Measurements from ENCODE around the gene TSHZ2.

TSHZ2 gene

DNA sequence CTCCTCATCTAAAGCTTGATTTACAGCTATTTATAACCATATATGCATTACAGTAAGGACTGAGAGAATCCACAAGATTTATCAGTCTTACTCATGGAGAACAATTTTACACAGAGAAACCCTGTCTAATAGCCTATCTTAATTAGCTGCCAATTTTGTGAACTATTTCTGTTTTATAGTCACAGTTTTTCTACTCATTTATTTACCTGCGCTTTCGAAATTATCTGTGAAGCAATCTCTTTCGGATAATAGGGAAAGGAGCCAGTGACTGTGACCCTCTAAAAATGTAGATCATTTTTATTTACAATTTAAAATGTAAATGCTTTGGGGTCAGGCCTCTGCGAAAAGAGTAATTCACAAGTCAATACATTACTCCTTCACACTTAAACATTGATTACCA is 98.1 kb downstream of the TSHZ2 start:
- DNase-seq, result no peak

DNA sequence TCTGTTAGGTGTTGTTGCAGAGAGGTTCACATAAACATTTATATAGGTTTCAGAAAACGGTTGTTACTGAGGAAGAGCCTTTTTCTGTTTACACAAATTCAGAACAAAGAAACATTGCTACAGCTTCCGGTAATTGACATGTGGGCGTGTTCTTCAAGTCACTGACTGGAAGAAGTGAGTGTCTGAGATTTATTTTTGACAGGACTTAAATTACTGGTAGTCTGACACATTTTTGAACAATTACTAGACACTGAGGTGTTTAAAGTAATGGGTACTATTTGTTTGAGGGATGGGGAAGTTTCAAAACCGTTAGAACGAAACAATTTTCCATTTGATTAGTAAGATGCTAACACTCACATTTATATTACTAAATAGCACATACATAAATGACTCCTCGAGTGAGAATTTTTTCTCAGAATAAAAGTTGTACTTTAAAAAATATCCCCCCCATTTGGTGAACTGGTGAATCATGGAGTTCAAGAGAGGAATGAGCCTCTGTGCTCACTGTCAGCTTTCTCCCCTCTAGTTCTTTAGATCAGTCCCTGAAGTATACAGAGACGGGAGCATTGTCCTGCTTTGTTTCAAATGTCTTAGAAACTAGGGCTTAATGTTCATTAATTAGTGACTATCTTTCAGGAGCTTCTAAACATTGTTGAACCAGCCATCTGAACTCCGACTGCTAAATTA is 98.7 kb downstream of the TSHZ2 start:
- no peak for DNase-seq

DNA sequence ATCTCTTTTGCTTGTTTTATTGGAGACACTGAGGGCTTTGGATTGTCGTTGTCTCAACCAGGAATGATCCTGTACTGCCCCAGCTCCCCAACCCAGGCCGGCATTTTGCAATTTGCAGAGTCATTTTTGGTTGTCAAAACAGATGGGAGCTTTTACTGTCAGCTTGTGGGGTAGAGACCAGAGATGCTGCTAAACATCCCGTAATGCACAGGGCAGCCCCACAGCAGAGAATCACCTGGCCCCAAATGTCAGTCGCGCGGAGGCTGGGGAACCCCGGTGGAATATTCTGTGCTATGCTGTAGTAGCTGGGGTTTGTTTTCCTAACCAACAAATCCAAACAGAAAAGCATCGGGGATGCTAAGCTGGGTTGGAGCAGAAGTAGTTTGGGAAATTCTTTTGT is 99.7 kb downstream of the TSHZ2 start:
- no peak for DNase-seq

DNA sequence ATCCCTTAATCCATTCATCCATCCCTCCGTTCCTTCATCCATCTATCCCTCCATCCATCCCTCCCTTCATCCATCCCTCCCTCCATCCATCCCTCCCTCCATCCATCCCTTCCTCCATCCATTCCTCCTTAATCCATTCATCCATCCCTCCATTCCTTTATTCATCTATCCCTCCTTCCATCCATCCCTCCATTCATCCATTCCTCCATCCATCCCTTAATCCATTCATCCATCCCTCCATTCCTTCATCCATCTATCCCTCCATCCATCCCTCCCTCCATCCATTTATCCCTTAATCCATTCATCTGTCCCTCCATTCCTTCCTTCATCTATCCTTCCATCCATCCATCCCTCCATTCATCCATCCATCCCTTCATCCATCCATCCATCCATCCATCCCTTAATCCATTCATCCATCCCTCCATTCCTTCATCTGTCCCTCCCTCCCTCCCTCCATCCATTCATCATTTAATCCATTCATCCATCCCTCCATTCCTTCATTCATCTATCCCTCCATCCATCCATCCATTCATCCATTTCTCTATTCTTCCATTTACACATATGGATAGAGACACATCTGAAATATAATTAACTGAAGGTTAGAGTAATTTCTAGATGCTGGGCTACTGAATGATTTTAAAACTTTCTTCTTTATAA is 100.9 kb downstream of the TSHZ2 start:
- no peak for DNase-seq

DNA sequence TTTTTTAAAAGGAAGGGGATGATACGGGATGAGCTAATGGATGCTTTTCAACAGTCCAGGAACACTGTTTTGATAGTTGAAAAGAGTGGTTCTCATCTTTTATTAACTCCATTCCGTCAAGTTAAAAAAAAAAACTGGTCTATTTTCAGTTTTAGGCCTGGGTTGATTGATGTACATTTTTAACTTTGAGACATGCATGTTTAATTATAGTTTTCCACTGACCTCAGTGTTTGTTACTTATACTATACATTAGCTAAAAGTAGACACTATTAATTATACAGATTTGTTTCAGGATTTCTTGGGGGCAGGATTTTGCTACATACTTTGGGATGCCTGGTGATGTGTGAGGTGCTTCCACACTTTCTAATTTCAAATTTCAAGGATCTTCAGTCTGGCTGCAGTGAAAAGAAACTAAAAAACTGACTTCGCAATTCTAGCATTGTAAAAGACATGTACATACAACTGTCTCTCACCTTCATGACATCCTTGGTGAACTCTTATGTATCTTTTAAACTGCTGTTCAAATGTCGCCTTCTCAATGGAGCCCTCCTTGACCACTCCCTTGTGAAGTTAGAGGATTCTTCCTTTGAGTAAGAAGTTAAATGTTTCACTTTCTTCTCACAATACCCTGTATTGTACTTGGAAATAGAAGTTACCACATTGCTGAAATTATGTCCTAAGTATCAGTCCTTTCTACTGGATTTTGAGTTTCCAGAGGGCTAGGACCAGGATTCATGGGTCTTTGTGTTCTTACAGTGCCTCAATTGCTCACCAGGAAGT is 101.7 kb downstream of the TSHZ2 start:
- DNase-seq, result no peak

DNA sequence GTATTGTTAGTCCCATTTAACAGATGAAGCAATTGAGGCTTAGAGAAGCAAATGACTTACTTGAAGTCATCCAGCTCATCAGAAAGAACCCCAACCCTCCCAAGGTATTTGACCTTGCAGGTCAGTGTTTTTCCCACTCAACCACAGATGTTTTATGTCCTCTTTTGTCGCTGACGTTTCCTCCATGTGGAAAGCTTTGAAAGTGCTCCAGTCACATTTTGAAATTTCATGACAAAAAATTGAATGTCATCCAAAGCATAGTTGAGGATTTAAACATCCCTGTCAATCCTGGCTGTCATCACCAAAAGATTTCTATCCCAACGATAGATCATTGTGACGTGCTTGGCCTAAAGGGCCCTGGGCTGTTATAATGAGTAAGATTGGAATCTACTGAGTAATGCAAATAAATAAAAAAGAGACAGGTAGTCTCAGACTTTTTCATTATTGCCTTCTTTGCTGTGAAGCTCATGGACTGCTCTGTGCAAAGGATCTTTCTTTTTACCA is 102.7 kb downstream of the TSHZ2 start:
- DNase-seq, result no peak

DNA sequence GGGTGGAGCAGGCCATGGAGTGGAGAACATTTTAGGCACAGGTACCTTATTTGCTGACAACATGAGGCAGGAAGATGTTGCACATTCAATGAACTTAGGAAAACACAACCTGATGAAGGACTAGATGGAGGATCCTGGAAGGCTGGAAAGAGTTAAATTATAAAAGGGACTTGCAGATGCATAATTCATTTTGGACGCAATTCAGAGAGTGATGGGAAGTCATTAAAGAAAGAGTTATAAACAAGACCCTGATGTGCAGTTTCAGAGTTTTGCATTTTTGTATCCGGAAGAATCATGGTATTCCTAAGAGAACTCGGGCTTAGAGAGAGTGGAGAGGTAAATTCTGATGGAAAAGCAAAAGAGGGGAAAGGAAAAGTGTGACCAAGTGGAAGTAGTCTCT is 104.5 kb downstream of the TSHZ2 start:
- no peak for DNase-seq

DNA sequence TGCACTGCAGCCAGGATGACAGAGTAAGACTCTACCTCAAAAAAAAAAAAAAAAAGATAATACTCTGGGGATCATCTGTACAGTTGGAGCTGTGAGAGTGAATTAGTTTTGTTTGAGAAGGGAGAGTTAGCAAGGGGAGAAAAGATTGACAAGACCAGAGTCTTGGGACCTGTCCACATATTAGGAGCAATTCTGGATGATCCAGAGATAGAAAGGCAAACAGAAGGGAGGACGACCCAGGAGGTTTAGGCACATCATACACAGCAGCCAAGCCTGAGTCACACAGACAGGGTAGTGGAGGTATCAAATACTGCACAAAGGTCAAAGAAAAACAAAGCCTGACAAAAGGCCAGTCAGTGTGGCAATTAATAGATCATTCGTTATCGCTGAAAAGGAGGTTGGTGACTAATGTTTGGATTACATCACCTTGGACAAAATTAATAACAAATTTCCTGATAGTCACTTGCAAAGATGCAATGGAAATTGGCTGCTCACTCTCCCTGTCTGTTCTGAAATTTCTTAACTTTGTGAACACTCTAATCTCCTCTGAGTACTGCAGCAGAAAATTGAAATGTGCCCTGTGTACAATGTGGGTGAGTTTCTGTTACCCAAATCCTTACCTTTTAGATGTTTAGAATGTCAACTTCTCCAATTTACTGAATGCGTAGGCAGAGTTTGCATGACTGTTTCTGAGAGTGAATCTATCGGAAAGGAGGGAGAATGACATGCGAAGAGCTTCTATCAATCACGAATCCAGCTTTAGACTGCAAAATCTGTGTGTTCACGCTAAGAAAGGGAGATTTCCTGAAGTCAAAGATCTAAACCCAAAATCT is 105.4 kb downstream of the TSHZ2 start:
- no peak for DNase-seq

DNA sequence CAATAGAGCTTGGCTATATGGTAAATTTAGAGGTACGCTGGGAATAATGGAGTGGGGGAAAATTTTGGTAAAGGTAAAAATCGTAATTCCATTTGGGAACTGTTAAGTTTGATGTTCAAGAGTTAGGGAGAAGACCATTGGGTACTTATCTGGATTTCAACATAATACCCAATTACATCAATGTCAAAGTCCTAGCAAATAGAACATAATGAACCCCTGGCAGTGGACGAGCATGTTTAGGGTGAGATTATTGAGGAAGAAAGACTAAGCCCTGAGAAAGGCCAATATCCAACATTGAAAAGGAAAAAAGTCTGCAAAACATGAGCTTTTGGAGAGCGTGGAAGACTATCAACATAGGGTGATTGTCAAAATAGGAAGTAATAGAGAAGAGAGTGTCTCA is 106.6 kb downstream of the TSHZ2 start:
- DNase-seq, result no peak

DNA sequence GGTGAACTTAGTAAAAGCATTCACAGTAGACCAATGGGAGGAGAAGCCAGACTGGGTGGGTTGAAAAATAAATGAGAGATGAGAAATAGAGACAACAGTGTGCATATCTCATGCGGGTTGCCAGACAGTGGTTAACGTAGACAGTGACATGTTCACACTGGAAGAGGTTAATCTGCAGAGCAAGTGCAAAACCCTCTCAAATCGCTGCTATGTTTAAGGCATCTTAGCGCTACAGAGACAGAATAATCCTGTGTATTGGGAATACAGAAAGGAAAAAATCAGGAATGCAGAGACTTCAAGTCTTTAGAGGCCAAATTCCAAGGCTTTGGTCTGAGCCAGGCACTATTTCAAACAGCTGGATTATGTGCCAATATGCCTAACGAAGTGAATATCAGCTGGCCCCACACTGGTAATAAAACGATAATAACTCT is 107.1 kb downstream of the TSHZ2 start:
- no peak for DNase-seq

DNA sequence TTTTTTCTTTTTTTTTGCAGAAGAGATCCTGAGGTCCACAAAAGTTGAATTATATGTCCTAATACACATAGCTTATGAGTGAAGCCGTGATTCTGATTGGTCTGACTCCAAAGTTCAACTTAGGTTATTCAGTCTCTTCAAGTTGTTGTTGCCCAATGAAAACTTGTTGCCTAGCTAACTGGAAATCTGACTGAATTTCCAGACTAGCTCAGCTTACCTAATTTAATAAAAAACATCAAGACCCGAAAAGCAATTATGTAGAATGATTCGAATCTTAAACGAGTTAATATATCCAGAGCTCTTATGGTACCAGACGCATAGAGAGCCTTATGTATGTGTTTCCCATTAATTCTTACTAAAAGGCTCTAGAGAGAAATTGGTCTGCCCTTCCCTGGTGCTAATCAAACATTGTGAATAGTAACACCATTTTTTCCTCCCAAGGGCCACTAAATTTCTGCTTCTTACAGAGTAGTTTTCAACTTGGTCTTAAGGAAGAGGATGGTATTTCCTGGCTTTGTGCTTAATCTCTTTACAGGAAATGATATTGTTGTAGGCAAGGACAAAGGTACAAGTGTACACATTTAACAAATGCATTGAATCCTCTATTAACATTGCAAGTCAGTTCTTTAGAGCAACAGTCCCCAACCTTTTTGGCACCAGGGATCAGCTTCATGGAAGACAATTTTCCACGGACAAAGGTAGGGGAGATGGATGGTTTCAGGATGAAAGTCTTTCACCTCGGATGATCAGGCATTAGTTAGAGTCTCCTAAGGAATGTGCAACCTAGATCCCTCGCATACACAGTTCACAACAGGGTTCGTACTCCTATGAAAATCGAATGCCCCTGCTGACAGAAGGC is 107.9 kb downstream of the TSHZ2 start:
- no peak for DNase-seq

DNA sequence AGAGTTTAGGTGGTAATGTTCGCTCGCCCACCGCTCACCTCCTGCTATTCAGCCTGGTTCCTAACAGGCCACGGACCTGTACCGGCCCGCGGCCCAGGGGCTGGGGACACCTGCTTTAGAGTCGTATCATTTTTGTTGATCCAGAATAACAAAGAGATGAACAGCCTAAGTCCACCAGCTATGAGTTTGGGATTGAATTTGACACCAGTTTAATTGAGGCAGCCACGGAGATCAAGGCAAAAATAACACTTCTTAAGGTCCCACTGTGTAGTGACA is 108.5 kb downstream of the TSHZ2 start:
- DNase-seq, result no peak

DNA sequence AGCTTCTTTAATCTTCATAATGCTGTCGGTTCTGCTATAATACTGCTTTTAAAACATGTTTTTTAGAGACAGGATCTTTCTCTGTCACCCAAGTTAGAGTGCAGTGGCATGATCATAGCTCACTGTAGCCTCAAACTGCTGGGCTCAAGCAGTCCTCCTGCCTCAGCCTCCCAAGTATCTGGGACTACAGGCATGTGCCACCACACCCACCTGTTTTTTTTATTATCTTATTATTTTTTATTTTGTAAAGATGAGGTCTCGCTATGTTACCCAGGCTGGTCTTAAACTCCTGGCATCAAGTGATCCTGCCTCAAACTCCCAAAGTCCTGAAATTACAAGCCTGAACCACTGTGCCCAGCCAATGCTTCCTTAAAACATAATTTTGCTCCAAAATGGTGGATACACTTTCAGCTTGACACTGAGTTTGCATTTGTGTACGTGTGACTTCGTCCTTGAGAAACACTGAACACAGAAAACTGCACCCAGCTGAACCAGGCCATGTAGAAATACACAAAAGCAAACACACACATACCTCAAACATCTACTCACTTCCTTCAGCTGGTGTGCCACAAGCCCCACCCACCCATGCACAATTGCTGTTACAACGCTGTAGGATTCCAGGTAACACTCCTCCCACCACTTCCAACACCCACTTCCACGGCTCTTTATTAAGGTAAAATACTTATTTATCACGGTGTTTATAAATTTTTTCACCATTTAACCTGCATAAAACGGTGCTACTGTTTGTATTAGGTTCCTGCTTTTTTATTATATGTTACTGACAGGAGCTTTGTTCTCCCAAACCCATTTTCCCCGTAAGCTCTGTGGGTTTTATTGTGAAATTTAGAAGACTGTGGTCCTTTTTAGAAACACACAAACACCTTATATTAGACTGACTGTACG is 109.1 kb downstream of the TSHZ2 start:
- no peak for DNase-seq

DNA sequence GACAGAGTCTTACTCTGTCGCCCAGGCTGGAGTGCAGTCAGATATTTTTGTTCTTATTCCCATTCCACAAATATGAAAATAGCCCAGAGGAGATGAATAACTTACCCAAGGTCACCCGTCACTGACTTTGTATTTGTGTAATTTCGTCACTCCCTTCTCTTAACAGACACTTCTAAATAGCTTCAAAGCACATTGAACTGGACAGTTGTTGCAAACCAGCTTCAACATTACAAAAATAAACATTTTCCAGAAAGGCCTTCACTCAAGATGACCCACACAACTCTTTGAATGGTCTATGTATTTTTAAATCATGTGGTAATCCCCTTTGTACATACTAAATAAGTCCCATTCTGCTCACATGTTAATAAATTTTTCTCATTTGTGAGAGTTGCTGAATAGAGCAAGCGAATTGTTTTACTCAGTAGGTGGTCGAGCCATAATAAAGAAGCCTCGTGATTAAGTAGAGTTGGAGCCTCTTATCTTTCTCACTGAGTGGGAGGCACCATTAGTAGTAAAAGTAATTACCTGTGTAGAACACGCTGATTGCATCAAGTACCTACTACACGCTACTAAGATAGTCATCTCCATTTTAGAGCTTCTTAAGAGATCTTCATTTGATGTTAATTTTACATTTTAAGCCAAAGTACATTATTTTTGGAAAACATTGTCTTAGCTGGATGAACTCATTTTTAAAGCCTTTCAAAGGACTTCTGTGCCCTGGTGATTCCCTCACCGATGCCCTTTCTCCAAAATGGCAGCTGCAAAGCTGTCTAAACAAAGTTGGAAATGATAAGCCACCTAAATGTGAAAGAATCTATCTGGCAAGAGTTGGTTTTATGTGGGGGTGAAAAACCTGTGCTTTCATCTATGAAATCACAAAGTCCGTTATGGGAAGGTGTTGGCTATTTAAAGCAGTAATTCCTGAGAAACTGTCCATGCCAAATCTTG is 110.0 kb downstream of the TSHZ2 start:
- no peak for DNase-seq

DNA sequence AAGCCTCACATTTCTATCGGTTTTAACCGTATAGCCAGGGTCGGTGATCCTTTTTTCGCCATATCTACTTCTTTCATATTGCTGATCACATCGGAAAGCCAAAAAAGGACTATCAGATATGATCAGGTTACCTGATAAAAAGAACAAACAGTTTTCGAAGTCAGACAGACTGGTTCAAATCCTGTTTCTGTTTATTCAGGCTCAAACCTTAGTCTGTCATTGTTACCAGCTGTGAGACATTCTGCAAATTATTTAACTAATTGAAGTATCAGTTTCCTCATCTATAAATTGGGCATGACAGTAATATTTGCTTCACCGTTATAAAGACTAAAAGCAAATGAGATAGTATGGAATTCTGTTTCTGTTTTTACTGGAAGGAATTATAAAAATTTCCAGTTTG is 111.3 kb downstream of the TSHZ2 start:
- DNase-seq, result no peak

DNA sequence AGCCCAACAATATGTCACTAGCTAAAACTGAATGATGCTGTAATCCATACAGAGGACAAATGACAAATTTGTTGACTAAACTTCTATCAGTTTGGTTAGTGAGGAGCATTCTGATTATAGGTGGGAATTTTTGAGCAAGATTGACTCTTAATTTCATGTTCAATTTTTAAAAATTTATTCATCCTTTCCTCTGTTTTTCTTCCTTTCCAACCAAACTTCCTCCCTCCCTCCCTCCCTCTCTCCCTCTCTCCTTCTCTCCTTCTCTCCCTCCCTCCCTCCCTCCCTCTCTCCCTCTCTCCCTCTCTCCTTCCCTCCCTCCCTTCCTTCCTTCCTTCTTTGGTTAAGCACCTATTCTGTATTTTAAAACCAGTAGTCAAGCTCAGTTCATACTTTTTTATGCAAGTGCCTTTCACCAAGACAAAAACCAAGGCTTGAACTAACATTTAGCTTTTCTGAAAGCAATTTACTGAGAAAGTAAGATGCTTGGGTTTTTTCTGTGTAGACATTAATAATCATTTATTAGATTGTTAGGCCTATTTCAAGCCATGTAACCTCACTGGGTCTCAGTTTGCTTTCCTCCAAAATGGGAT is 112.3 kb downstream of the TSHZ2 start:
- DNase-seq, result no peak

DNA sequence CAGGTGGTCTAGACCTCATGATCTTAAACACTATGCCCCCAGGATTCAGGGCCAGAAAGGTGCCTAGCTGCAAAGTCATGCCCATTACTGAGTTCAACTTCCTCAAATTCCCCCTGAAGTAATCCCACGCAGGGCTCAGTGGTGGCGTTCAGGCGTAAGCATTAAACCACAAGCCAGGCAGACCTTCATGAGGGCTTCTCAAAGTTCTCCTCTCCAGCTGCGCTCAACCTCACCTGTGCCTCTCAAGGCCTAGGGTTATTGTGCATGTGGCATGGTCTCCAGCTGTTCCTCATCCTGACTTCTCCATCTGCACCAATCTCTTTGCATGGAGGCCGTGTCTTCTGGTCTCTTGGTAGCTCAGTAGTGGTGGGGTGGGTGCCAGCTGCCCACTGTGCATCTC is 113.6 kb downstream of the TSHZ2 start:
- DNase-seq, result no peak

DNA sequence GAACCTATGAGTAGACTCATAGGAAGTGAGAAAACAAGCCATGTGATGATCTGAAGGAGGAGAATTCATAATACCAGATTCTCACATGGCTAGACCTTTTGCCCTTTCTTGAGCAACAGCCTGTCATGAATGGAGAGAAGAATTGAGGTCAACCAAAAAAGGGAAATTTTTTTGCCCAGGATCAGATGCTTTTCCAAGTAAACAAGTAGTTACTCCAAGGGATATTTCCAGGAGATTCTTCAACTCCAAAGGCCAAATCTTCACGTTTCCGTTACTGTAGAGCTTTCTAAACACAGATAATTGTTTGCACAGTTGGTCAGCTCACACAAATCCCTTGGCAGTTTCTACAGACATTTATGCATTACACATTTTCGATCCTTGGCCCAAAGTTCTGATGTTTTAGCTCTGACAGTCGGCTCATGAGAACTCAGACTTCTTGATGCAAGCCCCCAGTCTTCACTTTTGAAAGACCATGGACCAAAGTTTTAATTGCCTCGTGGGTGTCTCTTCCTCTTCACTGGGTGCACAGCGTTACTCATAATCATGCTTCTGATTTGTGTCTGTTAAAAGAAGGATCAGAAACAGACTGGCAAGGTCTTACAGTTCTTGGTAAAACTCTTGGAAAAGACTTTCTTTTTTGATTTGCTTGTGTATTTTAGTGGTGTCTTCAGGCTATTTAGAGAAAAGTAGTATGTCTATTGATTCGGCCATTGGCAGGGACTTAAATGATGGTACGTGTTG is 115.0 kb downstream of the TSHZ2 start:
- DNase-seq, result no peak

DNA sequence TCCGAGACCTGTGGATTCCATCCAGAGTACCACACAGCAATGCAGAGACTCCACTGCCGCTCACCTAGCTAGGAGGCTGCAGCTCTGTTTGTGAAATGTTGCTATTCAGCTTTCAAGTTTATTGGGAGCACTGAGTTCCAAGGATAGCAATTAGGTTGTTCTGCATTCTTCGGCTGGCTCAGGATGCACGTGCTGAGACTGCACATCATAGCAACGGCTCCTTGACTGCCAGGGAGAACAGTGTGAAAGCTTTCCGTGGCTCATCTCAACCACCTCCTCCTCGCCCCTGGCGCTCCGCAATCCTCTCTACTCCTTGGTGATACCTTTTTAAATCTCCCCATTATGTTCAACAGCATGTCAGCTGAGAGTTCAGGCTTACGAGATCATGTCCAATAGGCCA is 116.6 kb downstream of the TSHZ2 start:
- DNase-seq, result no peak

Measured in NCI-H2107 (cell line).